ENCODE data around the gene GRIK4.
"Not testable (repeated sequence)": the region's sequence is repeated elsewhere in the genome, so short reads cannot be mapped to it uniquely, and the experiment has no call there.

GRIK4 gene

GRCh38 chr11:120577041-120577440 lies 65.5 kb downstream of the GRIK4 start:
- no peak for DNase-seq (ENCODE audit: low spot score)

- DNase-seq (ENCODE audit: low spot score): no peak
These were observed 66.2 kb downstream of the GRIK4 start for GRCh38 chr11:120577624-120578363.

GRCh38 chr11:120578596-120579154 lies 67.1 kb downstream of the GRIK4 start:
- no peak for DNase-seq (ENCODE audit: low spot score)

- no peak for DNase-seq (ENCODE audit: low spot score)
These were observed 68.1 kb downstream of the GRIK4 start for GRCh38 chr11:120579611-120580031.

GRCh38 chr11:120581313-120581712 lies 69.8 kb downstream of the GRIK4 start:
- no peak for DNase-seq (ENCODE audit: low spot score)

GRCh38 chr11:120582535-120582934 lies 71.0 kb downstream of the GRIK4 start:
- not testable (repeated sequence) for DNase-seq (ENCODE audit: low spot score)

GRCh38 chr11:120586072-120586471 lies 74.5 kb downstream of the GRIK4 start:
- no peak for DNase-seq (ENCODE audit: low spot score)

- no peak for DNase-seq (ENCODE audit: low spot score)
These were observed 75.2 kb downstream of the GRIK4 start for GRCh38 chr11:120586728-120587127.

- no peak for DNase-seq (ENCODE audit: low spot score)
These were observed 75.8 kb downstream of the GRIK4 start for GRCh38 chr11:120587299-120587698.

- no peak for DNase-seq (ENCODE audit: low spot score)
These were observed 77.8 kb downstream of the GRIK4 start for GRCh38 chr11:120589376-120589775.

GRCh38 chr11:120590472-120590871 lies 78.9 kb downstream of the GRIK4 start:
- no peak for DNase-seq (ENCODE audit: low spot score)

- no peak for DNase-seq (ENCODE audit: low spot score)
These were observed 83.2 kb downstream of the GRIK4 start for GRCh38 chr11:120594746-120595145.

GRCh38 chr11:120595557-120595956 lies 84.0 kb downstream of the GRIK4 start:
- no peak for DNase-seq (ENCODE audit: low spot score)

GRCh38 chr11:120597250-120598215 lies 86.0 kb downstream of the GRIK4 start:
- no peak for DNase-seq (ENCODE audit: low spot score)

GRCh38 chr11:120598517-120599257 lies 87.1 kb downstream of the GRIK4 start:
- no peak for DNase-seq (ENCODE audit: low spot score)

- no peak for DNase-seq (ENCODE audit: low spot score)
These were observed 88.4 kb downstream of the GRIK4 start for GRCh38 chr11:120599816-120600420.

- no peak for DNase-seq (ENCODE audit: low spot score)
These were observed 90.0 kb downstream of the GRIK4 start for GRCh38 chr11:120601536-120601935.

- no peak for DNase-seq (ENCODE audit: low spot score)
These were observed 91.5 kb downstream of the GRIK4 start for GRCh38 chr11:120603071-120603470.

GRCh38 chr11:120605469-120605868 lies 93.9 kb downstream of the GRIK4 start:
- DNase-seq (ENCODE audit: low spot score): no peak

- no peak for DNase-seq (ENCODE audit: low spot score)
These were observed 94.9 kb downstream of the GRIK4 start for GRCh38 chr11:120606211-120607010.

GRCh38 chr11:120608061-120608460 lies 96.5 kb downstream of the GRIK4 start:
- no peak for DNase-seq (ENCODE audit: low spot score)

All from kidney capillary endothelial cell (primary cell).